ENCODE results near the gene NPTX1.

DNA sequence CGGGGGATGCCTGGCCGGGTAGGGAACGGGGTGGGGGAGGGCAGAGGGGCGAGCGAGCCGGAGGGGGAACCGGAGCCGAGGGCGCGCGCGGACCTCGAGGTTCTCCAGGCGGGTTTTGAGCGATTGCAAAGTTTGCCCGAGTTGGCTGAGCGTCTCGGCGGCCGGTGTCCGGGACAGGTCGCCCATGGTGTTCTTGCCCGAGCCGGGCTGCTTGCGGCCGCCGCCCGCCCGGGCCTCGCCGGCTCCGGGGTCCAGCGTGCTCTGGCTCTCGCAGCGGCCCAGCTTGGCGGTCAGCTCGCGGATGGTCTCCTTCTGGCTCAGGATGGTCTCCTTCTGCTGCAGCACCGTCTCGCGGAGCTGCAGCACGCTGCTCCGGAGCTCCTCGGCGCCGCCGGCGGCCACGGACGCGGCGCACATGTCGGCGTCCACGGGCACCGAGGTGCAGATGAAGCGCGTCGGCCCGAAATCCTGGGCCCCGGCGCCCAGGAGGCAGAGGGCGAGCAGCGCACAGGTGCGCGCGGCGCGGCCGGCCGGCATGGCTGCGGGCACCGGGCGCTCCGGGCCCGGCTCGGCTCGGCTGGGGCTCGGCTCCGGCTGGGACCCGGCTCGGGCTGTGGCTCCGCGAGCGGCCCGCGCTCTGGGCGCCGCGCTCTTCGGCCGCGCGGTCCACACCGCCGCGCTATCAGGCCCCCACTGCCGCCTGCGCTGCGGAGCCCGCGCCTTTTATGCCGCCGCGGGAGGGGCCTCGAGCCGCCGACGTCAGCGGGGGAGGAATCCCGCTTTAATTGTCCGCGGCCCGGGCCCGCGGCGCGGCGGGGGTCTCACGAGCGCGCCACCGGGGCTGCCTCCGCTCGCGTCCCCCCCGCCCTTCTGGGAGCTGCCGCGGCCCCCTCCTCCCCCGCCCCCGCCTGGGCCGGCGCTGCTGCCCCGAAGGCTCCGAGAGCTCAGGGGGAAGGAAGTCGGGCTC lies at the start of gene NPTX1:
- TF ChIP-seq, protein P1, sequence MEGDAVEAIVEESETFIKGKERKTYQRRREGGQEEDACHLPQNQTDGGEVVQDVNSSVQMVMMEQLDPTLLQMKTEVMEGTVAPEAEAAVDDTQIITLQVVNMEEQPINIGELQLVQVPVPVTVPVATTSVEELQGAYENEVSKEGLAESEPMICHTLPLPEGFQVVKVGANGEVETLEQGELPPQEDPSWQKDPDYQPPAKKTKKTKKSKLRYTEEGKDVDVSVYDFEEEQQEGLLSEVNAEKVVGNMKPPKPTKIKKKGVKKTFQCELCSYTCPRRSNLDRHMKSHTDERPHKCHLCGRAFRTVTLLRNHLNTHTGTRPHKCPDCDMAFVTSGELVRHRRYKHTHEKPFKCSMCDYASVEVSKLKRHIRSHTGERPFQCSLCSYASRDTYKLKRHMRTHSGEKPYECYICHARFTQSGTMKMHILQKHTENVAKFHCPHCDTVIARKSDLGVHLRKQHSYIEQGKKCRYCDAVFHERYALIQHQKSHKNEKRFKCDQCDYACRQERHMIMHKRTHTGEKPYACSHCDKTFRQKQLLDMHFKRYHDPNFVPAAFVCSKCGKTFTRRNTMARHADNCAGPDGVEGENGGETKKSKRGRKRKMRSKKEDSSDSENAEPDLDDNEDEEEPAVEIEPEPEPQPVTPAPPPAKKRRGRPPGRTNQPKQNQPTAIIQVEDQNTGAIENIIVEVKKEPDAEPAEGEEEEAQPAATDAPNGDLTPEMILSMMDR (IDR thresholded peaks at IDR 0.05), result no peak
- TF ChIP-seq POLR2A (IDR thresholded peaks at IDR 0.05), result no peak

Measured in gastroesophageal sphincter (tissue), 3 donors.